LNCAP (cell line): ENCODE results near the gene C11orf65.

Experiments
- TF ChIP-seq, protein P1 (sequence below): fragments of 450-650 bp; IDR thresholded peaks from 2 replicates; pipeline ENCODE4 v1.5.1; 2017; ENCODE audit warnings: mild to moderate bottlenecking

Gene C11orf65, protein sequence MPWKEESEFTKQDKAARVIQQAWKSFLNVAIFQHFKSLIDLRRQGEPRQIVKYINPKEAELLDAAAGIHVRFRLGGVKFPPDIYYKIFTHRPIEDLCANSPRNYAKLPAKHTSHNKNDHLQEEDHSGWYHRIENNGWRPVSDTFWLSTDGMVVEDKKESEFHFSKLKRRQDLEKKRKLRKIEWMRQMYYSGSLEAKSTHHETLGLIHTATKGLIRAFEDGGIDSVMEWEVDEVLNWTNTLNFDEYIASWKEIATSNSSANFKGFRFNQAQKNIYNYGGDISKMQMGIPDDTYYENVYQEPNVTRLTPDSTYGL

DNA sequence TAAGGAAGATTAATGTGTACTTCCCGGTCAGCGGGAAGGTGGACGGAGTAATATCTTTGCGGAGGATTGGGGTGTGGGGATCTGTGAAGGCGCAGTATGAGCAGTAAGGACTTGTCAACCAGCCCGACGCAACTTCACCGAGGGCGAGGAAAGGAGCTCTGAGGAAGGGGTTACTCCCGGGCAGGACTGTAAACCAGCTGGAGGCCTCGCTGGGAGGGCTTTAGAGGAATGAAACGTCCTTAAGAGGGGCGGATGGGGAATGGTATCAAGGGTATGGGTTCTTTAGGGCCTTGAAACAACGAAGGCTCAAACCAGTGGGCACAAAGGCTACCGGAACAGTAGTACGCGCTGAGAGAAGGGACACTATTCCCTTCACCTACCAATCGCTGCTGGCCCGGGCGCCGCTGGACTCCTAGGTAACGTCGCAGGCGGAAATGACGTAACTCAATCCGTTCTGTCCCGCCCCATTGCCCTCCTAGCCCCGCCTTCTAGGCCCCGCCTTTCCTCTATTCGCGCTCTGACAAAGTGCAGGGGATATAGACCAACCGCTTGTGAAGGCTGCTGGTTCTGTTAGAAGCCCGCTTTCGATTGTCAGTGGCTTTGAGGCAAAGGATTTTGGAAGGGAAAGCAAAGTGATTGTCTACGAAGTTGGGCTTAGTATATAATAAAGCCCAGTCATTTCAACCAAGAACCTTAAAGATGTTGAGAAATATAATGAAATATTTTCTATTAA is at the start of gene C11orf65:
C11orf65 (minus strand) TSS at position 439 of the 733 bp plus-strand sequence. CDS start 5,970 bp downstream, outside the sequence.
- TF ChIP-seq, protein P1, sequence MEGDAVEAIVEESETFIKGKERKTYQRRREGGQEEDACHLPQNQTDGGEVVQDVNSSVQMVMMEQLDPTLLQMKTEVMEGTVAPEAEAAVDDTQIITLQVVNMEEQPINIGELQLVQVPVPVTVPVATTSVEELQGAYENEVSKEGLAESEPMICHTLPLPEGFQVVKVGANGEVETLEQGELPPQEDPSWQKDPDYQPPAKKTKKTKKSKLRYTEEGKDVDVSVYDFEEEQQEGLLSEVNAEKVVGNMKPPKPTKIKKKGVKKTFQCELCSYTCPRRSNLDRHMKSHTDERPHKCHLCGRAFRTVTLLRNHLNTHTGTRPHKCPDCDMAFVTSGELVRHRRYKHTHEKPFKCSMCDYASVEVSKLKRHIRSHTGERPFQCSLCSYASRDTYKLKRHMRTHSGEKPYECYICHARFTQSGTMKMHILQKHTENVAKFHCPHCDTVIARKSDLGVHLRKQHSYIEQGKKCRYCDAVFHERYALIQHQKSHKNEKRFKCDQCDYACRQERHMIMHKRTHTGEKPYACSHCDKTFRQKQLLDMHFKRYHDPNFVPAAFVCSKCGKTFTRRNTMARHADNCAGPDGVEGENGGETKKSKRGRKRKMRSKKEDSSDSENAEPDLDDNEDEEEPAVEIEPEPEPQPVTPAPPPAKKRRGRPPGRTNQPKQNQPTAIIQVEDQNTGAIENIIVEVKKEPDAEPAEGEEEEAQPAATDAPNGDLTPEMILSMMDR: no peak

DNA sequence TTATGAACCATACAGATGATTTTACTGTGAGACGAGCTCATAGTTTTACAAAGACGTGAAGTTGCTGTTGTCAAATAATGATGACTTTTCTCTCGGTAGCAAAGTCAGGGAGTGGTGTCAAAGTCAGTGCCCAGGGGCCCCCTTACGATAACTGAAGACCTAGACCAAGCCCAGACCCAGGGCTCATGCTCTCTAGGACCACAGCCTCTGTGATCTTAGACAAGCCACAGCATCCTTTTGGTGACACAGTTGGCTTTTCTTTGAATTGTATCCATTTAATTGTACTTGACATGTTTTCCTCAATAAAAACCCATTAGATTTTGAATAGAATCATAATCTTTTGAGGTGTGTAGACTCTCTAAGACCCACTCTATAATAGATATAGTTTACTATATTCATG is 48.8 kb upstream of the C11orf65 start:
- TF ChIP-seq, protein P1: no peak

DNA sequence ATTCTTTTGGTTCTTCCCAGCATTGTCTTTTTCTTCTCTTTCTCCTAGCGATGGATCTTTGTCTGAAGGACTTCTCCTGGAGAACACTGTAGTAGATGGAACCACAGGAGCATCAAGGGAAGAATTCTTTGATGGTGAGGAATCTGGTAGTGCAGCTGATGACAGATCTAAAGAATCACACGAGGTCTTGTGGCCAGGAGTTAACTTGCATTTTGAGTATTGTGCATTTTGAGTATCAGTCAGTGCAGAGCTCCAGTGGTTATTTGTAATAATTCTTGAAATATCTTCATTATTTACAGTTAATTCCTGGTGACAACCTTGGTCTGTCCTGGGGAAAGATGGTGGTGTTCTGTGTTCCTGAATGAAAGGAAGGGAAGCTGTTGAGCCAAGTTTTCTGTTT is 45.4 kb upstream of the C11orf65 start:
- TF ChIP-seq, protein P1: no peak

DNA sequence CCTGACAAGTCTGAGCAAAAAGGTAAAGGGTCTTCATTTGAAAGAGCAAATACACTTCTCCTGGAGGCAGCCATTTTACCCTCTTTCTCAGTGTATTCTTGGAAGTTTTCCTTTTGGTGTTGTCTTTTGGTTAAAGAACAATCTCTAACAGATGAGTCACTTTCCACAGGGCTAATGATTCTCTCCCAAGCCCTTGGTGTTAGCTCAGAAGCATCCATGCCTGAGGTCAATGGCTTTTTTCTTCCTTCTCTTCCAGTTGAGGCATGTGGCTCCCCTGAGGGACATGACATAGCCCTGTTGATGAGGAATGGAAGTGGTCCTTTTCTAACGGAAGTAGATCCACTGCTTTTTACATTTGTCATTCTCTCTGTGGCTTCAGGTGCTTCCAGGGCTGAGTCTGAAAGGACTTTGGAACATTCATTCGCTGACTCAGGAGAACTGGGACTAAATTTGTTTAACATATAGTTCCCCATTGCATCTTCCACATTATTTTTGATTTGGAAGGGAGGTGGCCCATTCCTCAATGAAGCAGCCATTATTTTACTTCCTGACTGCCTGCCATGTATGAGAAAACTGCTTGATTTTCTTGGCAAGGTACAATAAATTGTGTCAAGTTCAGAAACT is 44.6 kb upstream of the C11orf65 start:
- TF ChIP-seq, protein P1: no peak

DNA sequence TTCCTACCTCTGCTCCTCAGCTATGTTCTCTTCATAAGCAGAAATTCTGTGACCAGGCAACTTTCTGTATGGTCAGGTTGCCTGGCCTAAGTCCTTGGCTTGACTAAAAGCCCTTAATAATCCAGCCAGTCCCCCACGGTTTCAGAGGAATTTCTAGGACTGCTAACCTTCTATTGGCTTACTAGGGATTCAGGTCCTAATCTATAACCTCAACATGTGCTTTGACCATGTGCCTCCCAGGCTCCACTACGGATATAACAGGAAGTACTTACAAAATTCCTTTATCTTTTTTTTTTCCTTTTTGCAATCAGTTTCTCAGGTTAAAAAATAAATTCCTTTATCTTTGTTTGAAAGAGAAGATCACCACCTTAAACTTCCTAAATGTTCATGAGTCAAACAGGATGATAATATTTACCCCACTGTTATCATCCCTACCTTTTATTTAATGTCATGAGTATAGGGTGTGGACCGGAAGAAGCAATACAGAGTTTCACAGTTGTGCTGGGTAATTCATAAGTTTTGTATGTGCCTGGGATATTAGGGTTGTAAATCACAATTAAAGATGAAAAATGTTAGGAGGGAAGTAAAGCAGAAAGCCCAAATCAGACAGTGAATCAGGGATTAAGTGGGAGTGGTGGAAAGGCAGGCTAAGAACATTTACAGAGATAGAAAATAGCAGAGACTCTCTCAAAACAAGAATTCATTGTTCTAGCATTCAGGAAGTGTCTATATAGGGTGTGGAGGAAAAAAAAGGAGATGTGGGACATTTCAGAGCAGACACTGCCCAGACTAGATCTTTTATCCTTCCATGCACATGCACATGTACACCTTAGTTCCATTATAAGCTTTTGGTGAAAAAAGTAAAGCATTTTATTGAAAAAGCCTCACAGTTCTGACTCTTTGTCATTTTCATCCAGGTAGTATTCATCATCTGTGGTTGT is 41.6 kb upstream of the C11orf65 start:
- TF ChIP-seq, protein P1: no peak

DNA sequence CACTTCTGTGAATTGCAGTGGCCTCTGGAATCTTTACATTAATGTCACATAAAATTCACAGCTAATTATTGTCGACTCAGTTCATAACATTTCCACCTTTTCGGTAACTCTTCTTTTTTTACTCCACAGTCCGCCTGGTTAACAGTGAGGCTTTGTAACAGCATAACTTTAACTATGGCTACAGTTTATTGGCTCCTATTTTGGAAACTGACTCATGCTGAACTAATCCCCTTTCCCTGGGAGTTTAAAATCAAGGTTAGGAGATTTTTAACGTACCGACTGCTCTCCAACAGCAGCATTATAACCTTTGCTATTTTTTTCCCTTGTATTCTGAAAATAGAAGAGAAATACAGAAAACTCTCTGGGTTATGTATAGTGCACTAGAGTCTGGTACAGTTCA is 34.1 kb upstream of the C11orf65 start:
- TF ChIP-seq, protein P1: no peak

DNA sequence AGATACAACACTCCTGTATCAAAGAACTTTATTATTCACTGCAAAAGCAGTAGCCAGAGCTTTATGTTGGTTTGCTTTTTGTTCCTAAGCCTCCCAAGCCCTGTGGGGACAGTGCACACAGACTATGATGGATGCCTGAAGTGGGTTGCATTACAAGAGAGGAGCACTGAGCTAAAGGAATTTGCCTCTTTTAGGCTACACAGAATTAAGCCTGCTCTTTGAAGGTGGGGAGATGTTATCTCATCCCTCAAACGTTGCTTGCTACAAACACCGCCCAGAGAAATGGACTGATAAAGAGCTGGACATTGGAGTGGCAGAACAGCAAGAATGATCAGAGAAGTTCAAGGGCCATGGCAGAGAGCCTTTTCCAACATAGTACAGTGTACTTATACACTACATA is 33.4 kb upstream of the C11orf65 start:
- TF ChIP-seq, protein P1: no peak
